Ascending aorta (tissue), 2 donors: Measurements from ENCODE around the gene COLGALT1. TPM values are rescaled to one million over a fixed set of nuclear protein-coding genes. Genes with fewer than 3 reads are reported as not detected.
"Not testable (repeated sequence)": the region's sequence is repeated elsewhere in the genome, so short reads cannot be mapped to it uniquely, and the experiment has no call there.

Source experiments
- DNase-seq, 2 donors: peaks; one replicate each; pipeline ENCODE4 v3.0.0-alpha.2; 2019; ENCODE audit warnings: low spot score in 2 of 2
- H3K27ac ChIP-seq, 2 donors: fragments of 200-600 bp; sonication (generic); one replicate each; pipeline ENCODE4 v1.5.1; 2016 to 2017; ENCODE audit warnings: mild to moderate bottlenecking in 1 of 2
- H3K27me3 ChIP-seq: fragments of 200-600 bp; sonication (generic); one replicate; pipeline ENCODE4 v1.5.1; 2017
- H3K36me3 ChIP-seq, 2 donors: fragments of 200-600 bp; sonication (generic); one replicate each; pipeline ENCODE4 v1.5.1; 2016
- H3K4me1 ChIP-seq, 2 donors: fragments of 200-600 bp; sonication (generic); one replicate each; pipeline ENCODE4 v1.5.1; 2016 to 2017; ENCODE audit warnings: mild to moderate bottlenecking in 1 of 2
- H3K4me3 ChIP-seq, 2 donors: fragments of 200-600 bp; sonication (generic); one replicate each; pipeline ENCODE4 v1.5.1; 2016 to 2017; ENCODE audit warnings: mild to moderate bottlenecking in 1 of 2
- H3K9me3 ChIP-seq, 2 donors: fragments of 200-600 bp; sonication (generic); one replicate each; pipeline ENCODE4 v1.5.1; 2016
- CTCF ChIP-seq, 3 experiments: fragments of 200-600 bp in 2 of 3; fragments of 450-650 bp in 1 of 3; sonication (generic) in 2 of 3; IDR thresholded peaks; one replicate each; pipeline ENCODE4 v1.5.1; 2016 to 2019; ENCODE audit warnings: antibody characterized with exemption in 3 of 3, mild to moderate bottlenecking in 1 of 3, moderate library complexity in 1 of 3
- intact Hi-C: fragments of 100-400 bp; cut with DNase I; formaldehyde crosslinking; loops from one replicate; pipeline ENCODE4 v1.15.1; 2023
- total RNA-seq: library from RNA; depleted of rRNA; stranded (reverse); fragments of >200 nt; gene quantifications from one replicate; pipeline ENCODE4 v1.1.0, GENCODE V29; 2016

Gene COLGALT1
- total RNA-seq, 1 donor from 2014 or later, result 95.4 TPM

- peaks cover 5 to 14% of the 10 kb centered on the region in 2 donors for H3K4me1 ChIP-seq
- peak overlapping the region; percentile 92 to 97 for H3K27ac ChIP-seq
- intact Hi-C loops, result loop anchor here (1.0 to 5.0 kb wide), 2 partner anchors 43 to 345 kb away; partner anchors contain the start of genes COLGALT1 and RPL18A
- no peak for DNase-seq
- H3K27me3 ChIP-seq, result no peaks in the 10 kb centered on the region
- H3K4me3 ChIP-seq, result peak overlapping the region; percentile 85 to 97
- H3K36me3 ChIP-seq, result peaks cover 12 to 18% of the 10 kb centered on the region in 2 donors
- TF ChIP-seq CTCF (IDR thresholded peaks at IDR 0.05), result no peak
- H3K9me3 ChIP-seq, result peaks cover 1 to 2% of the 10 kb centered on the region in 2 donors
These were observed 42.9 kb upstream of the COLGALT1 start for GRCh38 chr19:17512574-17512939.

- Histone ChIP-seq H3K27me3 (no peaks in the 10 kb centered on the region), H3K27ac (no peak overlapping the region), H3K4me3 (no peak overlapping the region), H3K9me3 (peaks cover 8 to 13% of the 10 kb centered on the region in 2 donors), H3K36me3 (peaks cover 24 to 35% of the 10 kb centered on the region in 2 donors), H3K4me1 (peaks cover 0 to 7% of the 10 kb centered on the region in 2 donors)
- no peak for DNase-seq
- intact Hi-C loops, result no loop called here
- TF ChIP-seq CTCF (IDR thresholded peaks at IDR 0.05), result no peak
These were observed 39.9 kb upstream of the COLGALT1 start for GRCh38 chr19:17515408-17516149.

- Histone ChIP-seq H3K36me3 (peaks cover 34 to 42% of the 10 kb centered on the region in 2 donors), H3K4me3 (no peak overlapping the region), H3K27me3 (no peaks in the 10 kb centered on the region), H3K4me1 (no peaks in the 10 kb centered on the region), H3K27ac (no peak overlapping the region), H3K9me3 (peaks cover 8 to 13% of the 10 kb centered on the region in 2 donors)
- no peak for TF ChIP-seq CTCF (IDR thresholded peaks at IDR 0.05)
- intact Hi-C loops, result no loop called here
- no peak for DNase-seq
These were observed 37.6 kb upstream of the COLGALT1 start for GRCh38 chr19:17517898-17518297.

GRCh38 chr19:17518654-17519053, 36.8 kb upstream of the COLGALT1 start:
- H3K27me3 ChIP-seq, DNase-seq, intact Hi-C loops, H3K27ac ChIP-seq, H3K4me1 ChIP-seq, H3K4me3 ChIP-seq: not testable (repeated sequence)
- peaks cover 8 to 13% of the 10 kb centered on the region in 2 donors for H3K9me3 ChIP-seq
- H3K36me3 ChIP-seq, result peaks cover 34 to 42% of the 10 kb centered on the region in 2 donors

GRCh38 chr19:17519967-17520366, 35.5 kb upstream of the COLGALT1 start:
- H3K9me3 ChIP-seq, result peaks cover 8 to 13% of the 10 kb centered on the region in 2 donors
- no peak for DNase-seq
- no peak for TF ChIP-seq CTCF (IDR thresholded peaks at IDR 0.05)
- H3K27me3 ChIP-seq, result no peaks in the 10 kb centered on the region
- H3K36me3 ChIP-seq, result peaks cover 34 to 42% of the 10 kb centered on the region in 2 donors
- H3K4me3 ChIP-seq, result no peak overlapping the region
- no peaks in the 10 kb centered on the region for H3K4me1 ChIP-seq
- no peak overlapping the region for H3K27ac ChIP-seq
- intact Hi-C loops, result no loop called here

- no peaks in the 10 kb centered on the region for H3K27me3 ChIP-seq
- peaks cover 8 to 13% of the 10 kb centered on the region in 2 donors for H3K9me3 ChIP-seq
- intact Hi-C loops, result no loop called here
- no peak for DNase-seq
- H3K4me3 ChIP-seq, result no peak overlapping the region
- peaks cover 34 to 41% of the 10 kb centered on the region in 2 donors for H3K36me3 ChIP-seq
- H3K4me1 ChIP-seq, result no peaks in the 10 kb centered on the region
- no peak for TF ChIP-seq CTCF (IDR thresholded peaks at IDR 0.05)
- H3K27ac ChIP-seq, result no peak overlapping the region
These were observed 34.6 kb upstream of the COLGALT1 start for GRCh38 chr19:17520865-17521264.
